H7 (cell line): ENCODE results near the gene CBARP. TPM values are rescaled to one million over a fixed set of nuclear protein-coding genes. Genes with fewer than 3 reads are reported as not detected.
"Not testable (repeated sequence)": the region's sequence is repeated elsewhere in the genome, so short reads cannot be mapped to it uniquely, and the experiment has no call there.

Experiments
- DNase-seq: peaks from one replicate; pipeline ENCODE4 v3.0.0; 2012
- H3K27me3 ChIP-seq: 2 replicates; pipeline ENCODE4 v1.6.0; 2011; ENCODE audit warnings: mild to moderate bottlenecking, low read length; ENCODE audit not compliant: control insufficient read depth, insufficient read depth
- H3K36me3 ChIP-seq: replicated peaks from 2 replicates; pipeline ENCODE4 v1.5.1; 2011; ENCODE audit warnings: low read length; ENCODE audit not compliant: control insufficient read depth, insufficient read depth
- H3K4me3 ChIP-seq: 2 replicates; pipeline ENCODE4 v1.5.1; 2011; ENCODE audit warnings: low read depth, mild to moderate bottlenecking, control low read depth, low read length, moderate library complexity; ENCODE audit not compliant: insufficient read depth
- total RNA-seq: library from RNA; depleted of rRNA; stranded (reverse); fragments of >200 nt; shearing (Covaris generic); gene quantifications from 2 replicates; pipeline ENCODE4 v1.2.3, GENCODE V29; 2014

Gene CBARP
- total RNA-seq, 1 experiment from 2014 or later: 6.7 TPM

GRCh38 chr19:1214862-1215731, 22.7 kb downstream of the CBARP start:
- H3K4me3 ChIP-seq: no peak overlapping the region
- no peaks in the 10 kb centered on the region for H3K27me3 ChIP-seq
- H3K36me3 ChIP-seq: 0 out of 2 replicates have a peak, but pooled peaks cover 1% of the 10 kb centered on the region
- DNase-seq: no peak

GRCh38 chr19:1214299-1214861, 23.4 kb downstream of the CBARP start:
- no peaks in the 10 kb centered on the region for H3K27me3 ChIP-seq
- H3K4me3 ChIP-seq: no peak overlapping the region
- peaks cover 1% of the 10 kb centered on the region for H3K36me3 ChIP-seq
- no peak for DNase-seq

- no peak for DNase-seq
- H3K36me3 ChIP-seq: peaks cover 1% of the 10 kb centered on the region
- H3K27me3 ChIP-seq: no peaks in the 10 kb centered on the region
- H3K4me3 ChIP-seq: no peak overlapping the region
Observed at GRCh38 chr19:1213391-1214286, 24.2 kb downstream of the CBARP start.

GRCh38 chr19:1211494-1212234, 26.1 kb downstream of the CBARP start:
- Histone ChIP-seq H3K4me3 (no peak overlapping the region), H3K27me3 (no peaks in the 10 kb centered on the region), H3K36me3 (peaks cover 2% of the 10 kb centered on the region)
- peak; percentile 90 for DNase-seq

- H3K27me3 ChIP-seq: no peaks in the 10 kb centered on the region; the same call in 1 of the 2 replicates
- no peak overlapping the region for H3K4me3 ChIP-seq
- no peak for DNase-seq
- peaks cover 2% of the 10 kb centered on the region for H3K36me3 ChIP-seq
Observed at GRCh38 chr19:1210227-1210538, 27.6 kb downstream of the CBARP start.

GRCh38 chr19:1208830-1209229, 29.0 kb downstream of the CBARP start:
- not testable (repeated sequence) for H3K4me3 ChIP-seq, H3K27me3 ChIP-seq, H3K36me3 ChIP-seq
- peak; percentile 19 for DNase-seq

GRCh38 chr19:1206864-1207450, 30.8 kb downstream of the CBARP start:
- peak overlapping the region; percentile 75 for H3K4me3 ChIP-seq
- no peaks in the 10 kb centered on the region; the same call in 1 of the 2 replicates for H3K27me3 ChIP-seq
- DNase-seq: peak; percentile 81
- peaks cover 1% of the 10 kb centered on the region for H3K36me3 ChIP-seq

- H3K27me3 ChIP-seq: no peaks in the 10 kb centered on the region; the same call in 1 of the 2 replicates
- peak overlapping the region; percentile 75 for H3K4me3 ChIP-seq
- H3K36me3 ChIP-seq: peaks cover 1% of the 10 kb centered on the region
- DNase-seq: peak; percentile 84
Observed at GRCh38 chr19:1206150-1206863, 31.5 kb downstream of the CBARP start.

- Histone ChIP-seq H3K27me3 (no peaks in the 10 kb centered on the region; the same call in 1 of the 2 replicates), H3K36me3 (peaks cover 1% of the 10 kb centered on the region), H3K4me3 (peak within 1 kb of the TSS; percentile 75)
- peak; percentile 100 for DNase-seq
Observed at GRCh38 chr19:1205114-1206099, 32.4 kb downstream of the CBARP start, which contains the start of gene STK11. Gene STK11, plus strand, starts transcription at chr19:1205778. Its CDS starts 1,136 bp downstream, at chr19:1206914.

- not testable (repeated sequence) for H3K4me3 ChIP-seq, H3K27me3 ChIP-seq, H3K36me3 ChIP-seq, DNase-seq
Observed at GRCh38 chr19:1200614-1201013, 37.2 kb downstream of the CBARP start.

GRCh38 chr19:1199531-1199930, 38.3 kb downstream of the CBARP start:
- peak; percentile 37 for DNase-seq
- Histone ChIP-seq H3K4me3 (no peak overlapping the region), H3K36me3 (no peaks in the 10 kb centered on the region), H3K27me3 (no peaks in the 10 kb centered on the region)

- no peaks in the 10 kb centered on the region for H3K27me3 ChIP-seq
- DNase-seq: no peak
- no peaks in the 10 kb centered on the region for H3K36me3 ChIP-seq
- no peak overlapping the region for H3K4me3 ChIP-seq
Observed at GRCh38 chr19:1189419-1189818, 48.4 kb downstream of the CBARP start.
